A549 treated with DMSO at 1 μM for 4 hours (cell line): ENCODE data around the gene IRAK1. TPM values are rescaled to one million over a fixed set of nuclear protein-coding genes. Genes with fewer than 3 reads are reported as not detected.

Experiments used
- total RNA-seq: library from RNA; stranded (reverse); fragments of 200-300 nt; extraction: Qiagen RNA extraction; gene quantifications from 5 replicates; pipeline ENCODE4 v1.2.3, GENCODE V29; 2022; ENCODE audit warnings: low read depth

The IRAK1 gene
- total RNA-seq: 215 to 239 TPM (median 234 TPM) in 5 replicates

DNA sequence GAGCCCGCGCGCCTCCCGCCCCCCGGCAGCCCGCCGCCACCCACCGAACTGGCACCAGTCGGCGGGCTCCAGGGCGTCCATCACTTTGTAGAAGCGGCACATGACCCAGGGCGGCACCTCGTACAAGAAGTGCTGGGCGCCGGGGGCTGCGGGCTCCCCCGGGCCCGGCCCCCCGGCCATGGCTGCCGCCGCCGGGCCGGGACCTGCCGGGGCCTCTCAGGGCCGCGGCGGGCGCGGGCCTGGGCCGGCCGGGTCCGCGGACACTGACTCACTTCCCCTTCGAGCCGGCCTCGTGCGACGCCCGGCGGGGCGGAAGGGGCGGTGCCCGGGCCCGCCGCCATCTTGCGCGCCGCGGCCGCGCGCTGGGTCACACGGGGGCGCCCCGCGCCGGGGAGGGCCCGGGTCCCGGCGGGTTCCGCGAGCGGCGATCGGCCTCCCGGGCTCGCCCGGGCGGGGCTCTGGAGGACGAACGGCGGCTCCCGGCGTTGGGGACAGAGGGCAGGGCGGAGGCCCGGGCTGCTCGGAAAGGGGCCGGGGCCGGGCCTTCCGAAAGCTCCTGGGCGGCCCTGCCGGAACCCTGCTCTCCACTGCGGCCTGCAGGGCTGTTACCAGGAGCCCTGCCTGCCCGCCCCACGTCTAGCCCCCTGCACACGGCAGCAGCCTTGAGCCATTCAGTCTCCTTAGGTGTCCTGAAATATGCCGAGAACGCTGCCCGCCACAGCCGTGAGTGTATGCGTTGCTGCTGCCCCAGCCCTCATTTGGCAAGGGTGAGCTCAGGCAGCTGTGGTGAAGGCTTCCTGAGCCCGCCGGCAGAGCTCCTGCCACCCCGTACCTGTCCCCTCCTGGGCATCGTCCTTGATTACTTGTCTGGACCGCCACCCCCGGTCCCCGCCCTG lies at the start of gene IRAK1:
Gene IRAK1 (minus strand): TSS at position 270 of the 896 bp plus-strand sequence. CDS start 90 bp downstream, at position 180.

DNA sequence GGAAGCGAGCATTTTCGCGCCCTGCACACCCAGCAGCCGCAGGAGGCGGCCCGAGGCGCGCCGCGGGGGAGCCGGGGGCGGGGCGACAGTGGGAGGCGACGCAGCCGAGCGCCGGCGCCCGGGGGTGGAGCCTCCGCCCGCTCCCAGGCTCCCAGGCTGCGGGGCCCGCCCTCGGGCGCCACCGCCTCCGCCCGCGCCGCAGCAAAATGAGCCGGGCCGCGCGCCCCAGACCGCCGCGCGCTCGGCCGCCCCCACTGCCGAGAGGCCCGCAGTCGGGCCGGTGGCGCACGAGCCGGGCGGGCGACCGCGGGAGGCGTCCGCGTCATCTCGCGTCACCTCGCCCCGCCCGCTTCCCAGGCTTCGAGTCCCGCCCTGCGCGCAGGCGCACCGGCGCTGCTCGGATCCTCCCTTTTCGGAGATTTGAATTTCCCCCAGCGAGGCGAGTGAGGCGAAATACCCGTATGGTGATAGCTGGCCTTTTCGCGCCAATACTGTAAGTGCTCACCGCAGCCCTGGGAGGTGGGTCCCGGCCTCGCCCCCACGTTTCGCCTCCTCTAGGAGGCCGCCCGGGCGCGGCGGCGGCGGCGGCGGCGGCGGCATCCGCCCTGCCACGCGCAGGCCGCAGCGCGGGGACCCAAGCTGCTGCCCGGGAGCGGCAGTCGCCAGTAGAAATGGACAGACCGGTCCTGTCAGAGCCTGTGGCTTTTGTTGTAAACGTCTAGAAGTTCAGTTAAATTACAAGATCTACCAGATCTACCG lies 47.2 kb downstream of the IRAK1 start, which contains the start of gene TMEM187:
Gene TMEM187 (plus strand): TSS at position 387 of the 759 bp plus-strand sequence. CDS start 9,309 bp downstream, outside the sequence.

DNA sequence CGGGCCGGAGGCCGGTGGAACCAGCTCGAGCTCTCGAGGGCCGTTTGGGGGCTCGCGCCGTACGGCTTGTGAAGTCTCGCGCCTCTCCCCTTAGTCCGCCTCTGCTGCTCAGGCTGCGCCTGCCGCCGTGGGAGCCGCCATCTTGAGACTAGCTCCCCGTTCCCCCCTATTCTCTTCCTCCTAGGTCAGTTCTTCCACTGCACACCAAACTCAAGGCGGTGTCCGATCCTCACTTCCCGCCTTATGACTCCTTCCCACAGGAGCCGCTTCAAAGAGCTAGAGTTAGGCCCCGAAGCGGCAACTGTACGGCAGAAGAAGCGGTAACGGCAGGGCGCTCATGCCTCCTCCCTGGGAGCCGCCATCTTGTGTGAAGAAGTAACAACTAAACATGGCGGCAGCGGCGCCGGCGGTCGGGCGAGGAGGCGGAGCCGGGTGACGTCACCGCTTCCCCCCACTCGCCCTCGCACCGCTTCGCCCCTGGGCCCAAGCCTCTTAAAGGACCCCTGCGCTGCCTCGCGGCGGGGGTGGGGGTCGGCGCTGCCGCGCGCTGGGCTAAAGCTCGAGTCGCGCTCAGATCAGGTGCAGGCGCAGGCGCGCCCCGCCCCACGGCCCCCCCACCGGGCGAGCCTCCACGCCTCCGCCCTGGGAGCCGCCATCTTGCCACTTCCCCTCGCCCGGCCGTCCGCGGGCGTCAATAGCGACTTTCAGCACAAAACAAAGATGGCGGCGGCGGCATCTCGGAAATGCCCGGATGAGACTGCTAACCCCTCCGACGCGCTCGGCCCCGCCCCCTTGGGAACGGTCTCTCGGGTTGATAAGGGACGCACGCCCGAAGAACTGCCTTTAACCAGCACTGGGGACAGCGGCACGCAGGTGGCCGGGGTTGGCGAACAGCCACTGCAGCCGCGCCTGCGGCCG lies 48.0 kb downstream of the IRAK1 start, which contains the start of gene HCFC1:
Gene HCFC1 (minus strand): TSS at position 369 of the 918 bp plus-strand sequence. CDS start 978 bp downstream, outside the sequence.

Other genes starting within 250 kb of the IRAK1 start
- gene SRPK3, start 238.9 kb downstream of the IRAK1 start, total RNA-seq: 0.03 to 0.13 TPM (median 0.07 TPM) in 4 of 5 replicates, not detected in the other
- gene IDH3G, start 225.5 kb downstream of the IRAK1 start, total RNA-seq: 53.9 to 64.2 TPM (median 61.9 TPM) in 5 replicates
- 379 to 436 TPM (median 396 TPM) in 5 replicates for gene SSR4, start 225.2 kb downstream of the IRAK1 start, total RNA-seq
- gene PDZD4, start 189.4 kb downstream of the IRAK1 start, total RNA-seq: 3.2 to 4.1 TPM (median 3.4 TPM) in 5 replicates
- 21.2 to 25.8 TPM (median 21.8 TPM) in 5 replicates for gene L1CAM, start 133.7 kb downstream of the IRAK1 start, total RNA-seq
- 0.07 to 0.10 TPM (median 0.09 TPM) in 4 of 5 replicates, not detected in the other for gene AVPR2, start 115.2 kb downstream of the IRAK1 start, total RNA-seq
- gene ARHGAP4, start 93.6 kb downstream of the IRAK1 start, total RNA-seq: 1.4 to 2.3 TPM (median 1.8 TPM) in 5 replicates
- gene NAA10, start 84.9 kb downstream of the IRAK1 start, total RNA-seq: 188 to 229 TPM (median 214 TPM) in 5 replicates
- 0.07 to 0.16 TPM (median 0.09 TPM) in 4 of 5 replicates, not detected in the other for gene RENBP, start 75.3 kb downstream of the IRAK1 start, total RNA-seq
- 40.4 to 49.7 TPM (median 44.7 TPM) in 5 replicates for gene HCFC1, start 48.1 kb downstream of the IRAK1 start, total RNA-seq
- 5.3 to 8.3 TPM (median 6.9 TPM) in 5 replicates for gene TMEM187, start 47.1 kb downstream of the IRAK1 start, total RNA-seq
- gene MECP2, start 77.8 kb upstream of the IRAK1 start, total RNA-seq: 15.9 to 26.4 TPM (median 21.2 TPM) in 5 replicates
- not detected in 5 replicates for gene OPN1LW, start 124.3 kb upstream of the IRAK1 start, total RNA-seq
- not detected in 5 replicates for gene OPN1MW, start 162.7 kb upstream of the IRAK1 start, total RNA-seq
- gene OPN1MW2, start 199.9 kb upstream of the IRAK1 start, total RNA-seq: not detected in 5 replicates
- gene OPN1MW3, start 237.7 kb upstream of the IRAK1 start, total RNA-seq: not detected in 5 replicates